HEK293 (cell line): ENCODE results near the gene SPART.

Source experiments
- CTCF ChIA-PET: fragments of 350-600 bp; formaldehyde crosslinking; extraction: SDS; loops from one replicate; lab custom pipeline; 2021; ENCODE audit warnings: antibody characterized with exemption; lab: Yijun Ruan, JAX
- POLR2A ChIA-PET: fragments of 300-600 bp; formaldehyde crosslinking; extraction: SDS; loops from one replicate; lab custom pipeline; 2020; ENCODE audit warnings: antibody characterized with exemption, inconsistent platforms; lab: Yijun Ruan, JAX
- H3K27ac ChIP-seq: fragments of 200-500 bp; sonication (Bioruptor generic); 2 replicates; pipeline ENCODE4 v1.5.1; 2014; ENCODE audit warnings: low read depth, low read length, control low read depth, inconsistent platforms; ENCODE audit errors: extremely low read depth
- H3K36me3 ChIP-seq, 2 experiments: fragments of 200-500 bp in 1 of 2; sonication (Bioruptor generic) in 1 of 2; 1 replicate in 1 of 2; 2 replicates in 1 of 2; pipeline ENCODE4 v1.5.1; 2014 to 2017; ENCODE audit warnings: inconsistent platforms in 2 of 2, low read length in 2 of 2; ENCODE audit not compliant: control insufficient read depth in 2 of 2, insufficient read depth in 1 of 2
- H3K4me1 ChIP-seq: fragments of 200-500 bp; sonication (Bioruptor generic); 2 replicates; pipeline ENCODE4 v1.5.1; 2014; ENCODE audit warnings: mild to moderate bottlenecking, low read length, inconsistent platforms; ENCODE audit not compliant: control insufficient read depth, insufficient read depth
- H3K4me3 ChIP-seq: 2 replicates; pipeline ENCODE4 v1.5.1; 2011; ENCODE audit warnings: low read depth, mild to moderate bottlenecking, control low read depth, low read length, moderate library complexity
- H3K9me3 ChIP-seq: fragments of 200-500 bp; sonication (Bioruptor generic); 2 replicates; pipeline ENCODE4 v1.5.1; 2014; ENCODE audit warnings: low read depth, low read length, inconsistent platforms; ENCODE audit not compliant: control insufficient read depth, insufficient read depth
- KLF10 ChIP-seq: fragments of 450-650 bp; IDR thresholded peaks from 2 replicates; pipeline ENCODE4 v1.5.1; 2018; ENCODE audit warnings: missing biosample characterization, mild to moderate bottlenecking, missing genetic modification characterization
- SETDB1 ChIP-seq: IDR thresholded peaks from one replicate; pipeline ENCODE4 v1.6.1; 2017; ENCODE audit warnings: mild to moderate bottlenecking, low read length, moderate library complexity, mixed read lengths; ENCODE audit not compliant: insufficient read length
- ZEB2 ChIP-seq: fragments of 450-650 bp; formaldehyde crosslinking; IDR thresholded peaks from 2 replicates; pipeline ENCODE4 v1.5.1; 2016; ENCODE audit warnings: missing biosample characterization, missing genetic modification characterization
- ZNF121 ChIP-seq: fragments of 450-650 bp; formaldehyde crosslinking; IDR thresholded peaks from 2 replicates; pipeline ENCODE4 v1.5.1; 2016; ENCODE audit warnings: missing biosample characterization, missing genetic modification characterization
- ZNF211 ChIP-seq: fragments of 450-650 bp; formaldehyde crosslinking; IDR thresholded peaks from 2 replicates; pipeline ENCODE4 v1.5.1; 2016; ENCODE audit warnings: low read depth, missing biosample characterization, missing genetic modification characterization
- ZNF223 ChIP-seq: fragments of 450-650 bp; formaldehyde crosslinking; IDR thresholded peaks from 2 replicates; pipeline ENCODE4 v1.5.1; 2016; ENCODE audit warnings: missing biosample characterization, missing genetic modification characterization
- ZNF23 ChIP-seq: fragments of 450-650 bp; formaldehyde crosslinking; IDR thresholded peaks from 2 replicates; pipeline ENCODE4 v1.5.1; 2016; ENCODE audit warnings: missing biosample characterization, missing genetic modification characterization, borderline replicate concordance
- ZNF248 ChIP-seq: fragments of 450-650 bp; formaldehyde crosslinking; IDR thresholded peaks from 2 replicates; pipeline ENCODE4 v1.5.1; 2017; ENCODE audit warnings: missing biosample characterization, missing genetic modification characterization
- ZNF266 ChIP-seq: fragments of 450-650 bp; formaldehyde crosslinking; IDR thresholded peaks from 2 replicates; pipeline ENCODE4 v1.5.1; 2016; ENCODE audit warnings: missing biosample characterization, missing genetic modification characterization, low read depth
- ZNF311 ChIP-seq: fragments of 450-650 bp; formaldehyde crosslinking; IDR thresholded peaks from 2 replicates; pipeline ENCODE4 v1.5.1; 2017; ENCODE audit warnings: missing biosample characterization, missing genetic modification characterization, borderline replicate concordance
- ZNF324 ChIP-seq: fragments of 450-650 bp; formaldehyde crosslinking; IDR thresholded peaks from 2 replicates; pipeline ENCODE4 v1.5.1; 2016; ENCODE audit warnings: missing biosample characterization, missing genetic modification characterization
- ZNF335 ChIP-seq: fragments of 450-650 bp; formaldehyde crosslinking; conservative IDR thresholded peaks from 2 replicates; pipeline ENCODE4 v1.5.1; 2016; ENCODE audit warnings: missing biosample characterization, missing genetic modification characterization
- ZNF354C ChIP-seq: fragments of 450-650 bp; formaldehyde crosslinking; IDR thresholded peaks from 2 replicates; pipeline ENCODE4 v1.5.1; 2016; ENCODE audit warnings: missing biosample characterization, missing genetic modification characterization, low read depth, borderline replicate concordance
- ZNF394 ChIP-seq: fragments of 450-650 bp; formaldehyde crosslinking; IDR thresholded peaks from 2 replicates; pipeline ENCODE4 v1.5.1; 2016; ENCODE audit warnings: missing biosample characterization, missing genetic modification characterization, mild to moderate bottlenecking, moderate library complexity, borderline replicate concordance
- ZNF433 ChIP-seq: fragments of 450-650 bp; formaldehyde crosslinking; IDR thresholded peaks from 2 replicates; pipeline ENCODE4 v1.5.1; 2016; ENCODE audit warnings: missing biosample characterization, missing genetic modification characterization, low read depth
- ZNF501 ChIP-seq: fragments of 450-650 bp; formaldehyde crosslinking; IDR thresholded peaks from 2 replicates; pipeline ENCODE4 v1.5.1; 2016; ENCODE audit warnings: missing biosample characterization, missing genetic modification characterization
- ZNF701 ChIP-seq: fragments of 450-650 bp; formaldehyde crosslinking; IDR thresholded peaks from 2 replicates; pipeline ENCODE4 v1.5.1; 2016; ENCODE audit warnings: missing biosample characterization, missing genetic modification characterization
- ZNF830 ChIP-seq: fragments of 450-650 bp; IDR thresholded peaks from 2 replicates; pipeline ENCODE4 v1.5.0; 2018; ENCODE audit warnings: missing biosample characterization, missing genetic modification characterization, low read depth, mild to moderate bottlenecking, moderate library complexity
- ZXDB ChIP-seq: fragments of 450-650 bp; formaldehyde crosslinking; IDR thresholded peaks from 2 replicates; pipeline ENCODE4 v1.5.1; 2016; ENCODE audit warnings: missing biosample characterization, missing genetic modification characterization
- TF ChIP-seq, protein P1 (sequence below): fragments of 450-650 bp; formaldehyde crosslinking; IDR thresholded peaks from 2 replicates; pipeline ENCODE4 v1.5.1; 2016; ENCODE audit warnings: missing biosample characterization, missing genetic modification characterization, low read depth
- TF ChIP-seq, protein P2 (sequence below): fragments of 450-650 bp; formaldehyde crosslinking; IDR thresholded peaks from 2 replicates; pipeline ENCODE4 v1.5.1; 2016; ENCODE audit warnings: missing biosample characterization, missing genetic modification characterization
- TF ChIP-seq, protein P3 (sequence below): fragments of 450-650 bp; formaldehyde crosslinking; IDR thresholded peaks from 2 replicates; pipeline ENCODE4 v1.5.1; 2016; ENCODE audit warnings: missing biosample characterization, missing genetic modification characterization, borderline replicate concordance
- TF ChIP-seq, protein P4 (sequence below): fragments of 450-650 bp; formaldehyde crosslinking; IDR thresholded peaks from 2 replicates; pipeline ENCODE4 v1.5.1; 2016; ENCODE audit warnings: missing biosample characterization, missing genetic modification characterization
- TF ChIP-seq, protein P5 (sequence below): fragments of 450-650 bp; formaldehyde crosslinking; IDR thresholded peaks from 2 replicates; pipeline ENCODE4 v1.5.1; 2016; ENCODE audit warnings: missing biosample characterization, missing genetic modification characterization, low read depth

SPART gene

DNA sequence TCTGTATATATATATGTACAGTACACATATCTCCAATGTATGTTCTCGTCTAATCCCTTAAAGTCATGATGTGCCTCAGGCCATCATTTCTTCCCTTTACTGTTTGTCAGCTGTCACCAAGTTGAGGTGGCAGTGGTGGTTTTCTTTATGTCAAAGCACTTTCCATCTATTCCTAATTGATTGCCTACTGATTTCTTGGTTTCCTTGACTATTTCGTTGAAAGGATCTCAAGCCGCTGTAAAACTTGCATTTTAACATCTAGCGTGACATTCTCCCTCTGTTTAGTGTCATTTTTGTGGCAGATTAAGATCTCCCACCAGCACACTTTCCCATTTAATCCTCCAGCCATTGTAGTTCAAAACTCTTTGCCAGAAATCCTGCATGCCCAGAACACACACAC, 25.0 kb upstream of the SPART start:
- POLR2A ChIA-PET: no interaction called here
- Histone ChIP-seq H3K4me1 (no peaks in the 10 kb centered on the region), H3K36me3 (no peaks in the 10 kb centered on the region), H3K9me3 (no peaks in the 10 kb centered on the region), H3K4me3 (no peak overlapping the region), H3K27ac (no peak overlapping the region)
- TF ChIP-seq ZNF324 (tag by site-specific recombination) (no peak), ZNF23 (tag by site-specific recombination) (no peak), ZNF121 (tag by site-specific recombination) (no peak), ZNF354C (tag by site-specific recombination) (no peak), ZNF701 (no peak), SETDB1 (no peak), ZNF433 (tag by site-specific recombination) (no peak), KLF10 (tag by site-specific recombination) (no peak), ZNF211 (no peak), ZNF830 (tag by site-specific recombination) (no peak)
- TF ChIP-seq, protein P1, sequence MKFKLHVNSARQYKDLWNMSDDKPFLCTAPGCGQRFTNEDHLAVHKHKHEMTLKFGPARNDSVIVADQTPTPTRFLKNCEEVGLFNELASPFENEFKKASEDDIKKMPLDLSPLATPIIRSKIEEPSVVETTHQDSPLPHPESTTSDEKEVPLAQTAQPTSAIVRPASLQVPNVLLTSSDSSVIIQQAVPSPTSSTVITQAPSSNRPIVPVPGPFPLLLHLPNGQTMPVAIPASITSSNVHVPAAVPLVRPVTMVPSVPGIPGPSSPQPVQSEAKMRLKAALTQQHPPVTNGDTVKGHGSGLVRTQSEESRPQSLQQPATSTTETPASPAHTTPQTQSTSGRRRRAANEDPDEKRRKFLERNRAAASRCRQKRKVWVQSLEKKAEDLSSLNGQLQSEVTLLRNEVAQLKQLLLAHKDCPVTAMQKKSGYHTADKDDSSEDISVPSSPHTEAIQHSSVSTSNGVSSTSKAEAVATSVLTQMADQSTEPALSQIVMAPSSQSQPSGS: no peak
- TF ChIP-seq, protein P2, sequence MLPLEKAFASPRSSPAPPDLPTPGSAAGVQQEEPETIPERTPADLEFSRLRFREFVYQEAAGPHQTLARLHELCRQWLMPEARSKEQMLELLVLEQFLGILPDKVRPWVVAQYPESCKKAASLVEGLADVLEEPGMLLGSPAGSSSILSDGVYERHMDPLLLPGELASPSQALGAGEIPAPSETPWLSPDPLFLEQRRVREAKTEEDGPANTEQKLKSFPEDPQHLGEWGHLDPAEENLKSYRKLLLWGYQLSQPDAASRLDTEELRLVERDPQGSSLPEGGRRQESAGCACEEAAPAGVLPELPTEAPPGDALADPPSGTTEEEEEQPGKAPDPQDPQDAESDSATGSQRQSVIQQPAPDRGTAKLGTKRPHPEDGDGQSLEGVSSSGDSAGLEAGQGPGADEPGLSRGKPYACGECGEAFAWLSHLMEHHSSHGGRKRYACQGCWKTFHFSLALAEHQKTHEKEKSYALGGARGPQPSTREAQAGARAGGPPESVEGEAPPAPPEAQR (tag by site-specific recombination): no peak
- TF ChIP-seq, protein P3, sequence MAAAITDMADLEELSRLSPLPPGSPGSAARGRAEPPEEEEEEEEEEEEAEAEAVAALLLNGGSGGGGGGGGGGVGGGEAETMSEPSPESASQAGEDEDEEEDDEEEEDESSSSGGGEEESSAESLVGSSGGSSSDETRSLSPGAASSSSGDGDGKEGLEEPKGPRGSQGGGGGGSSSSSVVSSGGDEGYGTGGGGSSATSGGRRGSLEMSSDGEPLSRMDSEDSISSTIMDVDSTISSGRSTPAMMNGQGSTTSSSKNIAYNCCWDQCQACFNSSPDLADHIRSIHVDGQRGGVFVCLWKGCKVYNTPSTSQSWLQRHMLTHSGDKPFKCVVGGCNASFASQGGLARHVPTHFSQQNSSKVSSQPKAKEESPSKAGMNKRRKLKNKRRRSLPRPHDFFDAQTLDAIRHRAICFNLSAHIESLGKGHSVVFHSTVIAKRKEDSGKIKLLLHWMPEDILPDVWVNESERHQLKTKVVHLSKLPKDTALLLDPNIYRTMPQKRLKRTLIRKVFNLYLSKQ: no peak
- CTCF ChIA-PET: no interaction called here

DNA sequence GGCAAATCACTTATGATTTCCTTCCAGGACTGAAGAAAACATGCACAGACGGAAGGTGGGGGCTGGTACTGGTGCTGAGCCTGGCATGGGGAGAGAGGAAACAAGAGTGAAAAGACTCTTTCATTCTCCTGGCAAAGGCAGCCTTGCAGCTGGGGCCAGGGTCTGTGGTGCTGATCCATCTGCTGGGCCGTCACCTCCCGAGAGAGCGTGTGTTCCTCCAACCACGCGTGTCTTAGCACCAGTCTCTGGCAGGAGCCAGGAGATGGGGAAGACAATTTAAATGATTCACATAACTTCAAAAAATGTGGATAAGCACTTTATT, 23.9 kb upstream of the SPART start:
- Histone ChIP-seq H3K27ac (no peak overlapping the region), H3K4me3 (no peak overlapping the region)
- POLR2A ChIA-PET: no interaction called here
- CTCF ChIA-PET: interaction anchor here (1.2 kb wide), 1 partner anchor 23 kb away, joined by 3 read pairs; no protein-coding TSS in a partner anchor
- TF ChIP-seq ZNF311 (tag by site-specific recombination): no peak
- TF ChIP-seq, all 188 proteins: peak for 0
- no peaks in the 10 kb centered on the region for H3K36me3 ChIP-seq
- H3K9me3 ChIP-seq: no peaks in the 10 kb centered on the region
- H3K4me1 ChIP-seq: no peaks in the 10 kb centered on the region

DNA sequence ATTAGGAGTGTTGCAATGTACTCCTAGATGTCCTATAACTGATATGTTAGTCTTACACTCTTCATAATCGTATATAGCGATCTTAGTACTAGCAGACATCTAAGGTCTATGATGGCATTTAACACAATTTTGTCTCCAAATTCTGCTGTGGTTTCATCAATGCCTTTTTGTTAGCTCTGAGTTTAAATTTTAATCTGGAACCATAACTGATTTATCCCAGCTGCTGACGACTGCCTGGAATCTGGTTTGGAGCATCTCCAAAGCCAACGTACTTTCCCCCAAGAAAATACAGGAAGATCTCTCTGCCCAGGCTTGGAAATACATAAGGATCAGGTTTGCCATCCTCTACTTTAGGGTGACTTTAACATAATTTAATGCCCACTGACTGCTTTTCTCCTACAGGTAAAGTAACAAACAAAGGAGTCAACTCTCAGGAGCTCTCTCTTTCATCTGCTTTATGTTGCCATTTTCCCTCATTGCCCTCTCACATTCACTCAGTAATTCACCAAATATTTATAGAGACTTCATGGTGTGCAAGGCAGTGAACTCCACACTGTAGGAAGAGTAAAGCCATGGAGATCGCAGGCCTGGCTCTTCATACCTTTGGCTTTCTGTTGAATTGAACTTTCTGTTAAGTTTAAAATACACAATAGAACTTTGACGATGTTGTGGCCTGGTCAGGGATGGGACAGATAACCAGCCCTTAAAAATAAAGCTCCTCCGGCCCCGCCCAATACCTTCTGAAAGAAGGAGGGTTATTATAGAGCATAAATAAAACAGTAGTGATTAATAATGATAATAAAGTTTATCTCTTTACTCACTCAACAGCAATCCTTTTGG, 23.3 kb upstream of the SPART start:
- Histone ChIP-seq H3K36me3 (no peaks in the 10 kb centered on the region), H3K4me3 (no peak overlapping the region), H3K4me1 (no peaks in the 10 kb centered on the region), H3K9me3 (no peaks in the 10 kb centered on the region), H3K27ac (no peak overlapping the region)
- ChIA-PET POLR2A (no interaction called here), CTCF (interaction anchor here (1.2 kb wide), 1 partner anchor 23 kb away, joined by 3 read pairs; no protein-coding TSS in a partner anchor)
- no peak for TF ChIP-seq ZNF830 (tag by site-specific recombination)
- TF ChIP-seq ZNF501: no peak
- no peak for TF ChIP-seq ZNF223
- TF ChIP-seq ZNF248 (tag by site-specific recombination): no peak
- TF ChIP-seq, protein P4, sequence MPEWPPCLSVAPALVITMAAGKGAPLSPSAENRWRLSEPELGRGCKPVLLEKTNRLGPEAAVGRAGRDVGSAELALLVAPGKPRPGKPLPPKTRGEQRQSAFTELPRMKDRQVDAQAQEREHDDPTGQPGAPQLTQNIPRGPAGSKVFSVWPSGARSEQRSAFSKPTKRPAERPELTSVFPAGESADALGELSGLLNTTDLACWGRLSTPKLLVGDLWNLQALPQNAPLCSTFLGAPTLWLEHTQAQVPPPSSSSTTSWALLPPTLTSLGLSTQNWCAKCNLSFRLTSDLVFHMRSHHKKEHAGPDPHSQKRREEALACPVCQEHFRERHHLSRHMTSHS (tag by site-specific recombination): no peak
- TF ChIP-seq ZXDB (tag by site-specific recombination): no peak
- no peak for TF ChIP-seq ZNF266 (tag by site-specific recombination)
- no peak for TF ChIP-seq ZNF335 (tag by site-specific recombination)
- TF ChIP-seq, protein P5, sequence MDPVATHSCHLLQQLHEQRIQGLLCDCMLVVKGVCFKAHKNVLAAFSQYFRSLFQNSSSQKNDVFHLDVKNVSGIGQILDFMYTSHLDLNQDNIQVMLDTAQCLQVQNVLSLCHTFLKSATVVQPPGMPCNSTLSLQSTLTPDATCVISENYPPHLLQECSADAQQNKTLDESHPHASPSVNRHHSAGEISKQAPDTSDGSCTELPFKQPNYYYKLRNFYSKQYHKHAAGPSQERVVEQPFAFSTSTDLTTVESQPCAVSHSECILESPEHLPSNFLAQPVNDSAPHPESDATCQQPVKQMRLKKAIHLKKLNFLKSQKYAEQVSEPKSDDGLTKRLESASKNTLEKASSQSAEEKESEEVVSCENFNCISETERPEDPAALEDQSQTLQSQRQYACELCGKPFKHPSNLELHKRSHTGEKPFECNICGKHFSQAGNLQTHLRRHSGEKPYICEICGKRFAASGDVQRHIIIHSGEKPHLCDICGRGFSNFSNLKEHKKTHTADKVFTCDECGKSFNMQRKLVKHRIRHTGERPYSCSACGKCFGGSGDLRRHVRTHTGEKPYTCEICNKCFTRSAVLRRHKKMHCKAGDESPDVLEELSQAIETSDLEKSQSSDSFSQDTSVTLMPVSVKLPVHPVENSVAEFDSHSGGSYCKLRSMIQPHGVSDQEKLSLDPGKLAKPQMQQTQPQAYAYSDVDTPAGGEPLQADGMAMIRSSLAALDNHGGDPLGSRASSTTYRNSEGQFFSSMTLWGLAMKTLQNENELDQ: no peak
- TF ChIP-seq ZNF394: no peak
- no peak for TF ChIP-seq ZEB2 (tag by site-specific recombination)
